Body of pancreas (tissue), 4 donors: ENCODE data around the gene ERICH2.
A peak's percentile ranks its signal among the peaks of the same experiment; 100 is the strongest.

Experiments used
- POLR2A ChIP-seq, 3 donors: fragments of 450-650 bp; IDR thresholded peaks; one replicate each; pipeline ENCODE4 v1.6.1; 2016; ENCODE audit warnings: antibody characterized with exemption in 3 of 3, mild to moderate bottlenecking in 2 of 3
- TF ChIP-seq, protein P1 (sequence below), 7 experiments: fragments of 450-650 bp in 4 of 7; fragments of 200-600 bp in 3 of 7; sonication (generic) in 3 of 7; IDR thresholded peaks; one replicate each; pipeline ENCODE4 v1.5.1; 2016 to 2019; ENCODE audit warnings: antibody characterized with exemption in 7 of 7

GRCh38 chr2:170736628-170737027, 33.5 kb upstream of the ERICH2 start:
- TF ChIP-seq, protein P1, sequence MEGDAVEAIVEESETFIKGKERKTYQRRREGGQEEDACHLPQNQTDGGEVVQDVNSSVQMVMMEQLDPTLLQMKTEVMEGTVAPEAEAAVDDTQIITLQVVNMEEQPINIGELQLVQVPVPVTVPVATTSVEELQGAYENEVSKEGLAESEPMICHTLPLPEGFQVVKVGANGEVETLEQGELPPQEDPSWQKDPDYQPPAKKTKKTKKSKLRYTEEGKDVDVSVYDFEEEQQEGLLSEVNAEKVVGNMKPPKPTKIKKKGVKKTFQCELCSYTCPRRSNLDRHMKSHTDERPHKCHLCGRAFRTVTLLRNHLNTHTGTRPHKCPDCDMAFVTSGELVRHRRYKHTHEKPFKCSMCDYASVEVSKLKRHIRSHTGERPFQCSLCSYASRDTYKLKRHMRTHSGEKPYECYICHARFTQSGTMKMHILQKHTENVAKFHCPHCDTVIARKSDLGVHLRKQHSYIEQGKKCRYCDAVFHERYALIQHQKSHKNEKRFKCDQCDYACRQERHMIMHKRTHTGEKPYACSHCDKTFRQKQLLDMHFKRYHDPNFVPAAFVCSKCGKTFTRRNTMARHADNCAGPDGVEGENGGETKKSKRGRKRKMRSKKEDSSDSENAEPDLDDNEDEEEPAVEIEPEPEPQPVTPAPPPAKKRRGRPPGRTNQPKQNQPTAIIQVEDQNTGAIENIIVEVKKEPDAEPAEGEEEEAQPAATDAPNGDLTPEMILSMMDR (IDR thresholded peaks at IDR 0.05), result peak in 3 of 7 experiments; percentile 5 to 34 (median 15)
- TF ChIP-seq POLR2A (IDR thresholded peaks at IDR 0.05), result no peak
